Cortex of kidney (tissue), 1 donor: ENCODE results near the gene NEK6.

ENCODE experiments used
- DNase-seq: peaks from one replicate; lab custom pipeline; 2025; lab: John Stamatoyannopoulos, UW

Gene NEK6

DNA sequence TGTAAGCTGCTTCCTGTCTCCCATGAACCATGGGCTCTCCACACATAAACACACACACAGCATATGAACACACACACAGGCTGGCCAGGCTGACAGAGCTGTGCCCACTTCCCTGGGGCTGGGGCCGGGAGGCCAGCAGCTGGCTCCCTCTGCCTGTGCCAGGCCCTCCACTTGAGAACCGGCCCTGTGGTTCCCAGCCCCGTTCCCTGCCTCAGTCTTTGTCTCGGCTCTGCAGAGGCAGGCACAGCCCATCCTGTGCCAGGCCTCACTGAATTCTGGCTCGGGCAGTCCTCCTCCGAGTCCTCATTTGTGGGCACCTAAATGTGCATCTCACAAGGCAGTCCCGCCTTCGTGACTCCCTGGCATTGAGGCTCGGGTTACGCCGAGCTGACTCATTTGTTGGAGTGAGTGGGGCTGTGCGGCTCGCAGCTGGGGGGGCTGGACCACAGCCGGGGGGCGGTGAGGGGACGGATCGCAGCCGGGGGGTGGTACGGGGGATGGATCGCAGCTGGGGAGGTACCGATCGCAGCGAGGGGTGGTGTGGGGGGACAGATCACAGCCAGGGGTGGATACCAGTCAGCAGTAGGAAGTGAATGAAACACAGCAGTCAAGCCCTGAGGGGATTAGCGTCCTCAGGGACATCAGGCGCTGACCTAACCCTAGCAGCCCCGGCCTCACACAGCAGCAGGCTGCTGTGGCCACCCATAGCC is 85.2 kb downstream of the NEK6 start:
- no peak for DNase-seq

GRCh38 chr9:124343533-124344290 is 86.0 kb downstream of the NEK6 start:
- no peak for DNase-seq

DNA sequence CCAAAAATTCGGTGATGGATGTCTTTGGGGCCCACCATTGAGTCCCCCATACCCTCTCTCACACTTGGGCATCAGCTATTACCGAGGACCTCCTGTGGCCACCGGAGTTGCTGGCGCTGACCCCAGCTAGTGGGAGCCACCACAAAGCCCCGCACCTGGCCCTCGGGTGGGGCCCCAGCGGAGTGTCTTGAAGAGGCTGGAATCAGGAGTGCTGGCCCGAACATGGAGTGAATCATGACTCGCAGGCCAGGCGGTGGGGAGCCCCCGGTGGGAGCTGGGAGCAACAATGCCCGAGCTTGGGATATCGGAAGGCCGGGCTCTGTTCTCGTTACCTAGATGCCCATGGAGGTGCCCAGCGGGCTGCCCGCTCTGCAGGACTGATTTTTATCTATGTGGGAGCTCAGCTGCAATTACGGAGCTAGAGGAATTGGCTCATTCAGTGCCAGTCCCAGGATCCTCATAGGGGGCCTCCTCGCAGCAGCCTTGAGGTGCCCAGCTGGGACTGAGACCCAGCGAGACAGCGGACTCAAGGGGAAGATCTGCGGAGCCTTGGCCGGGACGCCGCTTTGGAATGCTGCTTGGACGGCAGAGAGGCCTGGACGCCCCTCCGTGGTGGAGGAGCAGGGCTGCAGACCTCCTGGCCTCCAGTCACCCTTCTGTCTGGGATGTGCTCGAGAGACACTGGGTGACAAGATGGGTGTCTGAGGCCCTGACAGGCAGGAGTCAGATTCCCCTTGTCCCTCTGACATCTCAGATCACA is 86.7 kb downstream of the NEK6 start:
- DNase-seq = no peak

GRCh38 chr9:124345063-124345462 is 87.3 kb downstream of the NEK6 start:
- no peak for DNase-seq

DNA sequence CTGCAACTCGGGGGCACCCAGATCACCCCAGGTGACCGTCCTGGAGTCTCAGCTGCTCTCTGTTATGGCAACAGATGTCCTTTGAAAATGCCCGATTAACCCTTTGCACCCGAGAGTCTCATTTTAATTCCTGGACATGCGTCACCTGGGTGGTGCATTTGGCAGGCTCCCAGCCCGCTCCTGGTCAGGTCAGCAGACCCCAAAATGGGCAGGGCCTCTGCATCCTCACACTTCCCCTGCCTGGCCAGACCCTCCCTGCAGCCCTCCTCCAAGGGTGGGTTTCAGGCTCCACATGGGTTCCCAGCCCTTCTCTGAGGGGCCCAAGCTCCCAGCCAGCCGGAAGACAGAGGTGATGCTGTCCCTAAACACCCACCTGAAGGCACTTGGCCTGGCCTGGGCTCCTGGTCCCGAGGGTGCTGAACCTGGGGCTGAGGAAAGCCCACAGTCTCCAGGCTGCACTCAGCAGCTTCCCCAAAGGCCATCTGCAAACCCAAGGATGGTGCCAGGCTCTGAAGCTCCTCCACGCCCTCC is 88.1 kb downstream of the NEK6 start:
- no peak for DNase-seq

GRCh38 chr9:124346347-124347163 is 88.8 kb downstream of the NEK6 start:
- no peak for DNase-seq

GRCh38 chr9:124347206-124347967 is 89.6 kb downstream of the NEK6 start:
- no peak for DNase-seq

DNA sequence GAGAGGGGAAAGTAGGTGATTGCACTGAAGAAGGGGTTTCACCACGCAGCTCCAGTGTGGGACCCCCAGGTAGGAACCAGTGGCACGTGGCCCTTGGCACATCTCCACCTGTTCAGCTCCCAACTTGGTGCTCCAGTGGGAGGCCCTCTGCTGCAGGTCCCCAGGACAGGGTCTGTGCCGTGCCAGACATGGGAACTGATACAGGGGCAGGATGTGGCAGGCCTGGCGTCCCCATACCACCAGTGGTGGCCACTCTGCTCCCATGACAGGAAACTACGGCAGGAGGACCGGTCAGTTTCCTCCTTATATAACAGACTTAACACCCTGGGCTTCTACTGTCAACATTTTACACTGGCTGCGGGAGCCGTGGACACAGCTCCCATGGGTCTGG is 90.2 kb downstream of the NEK6 start:
- DNase-seq = no peak

DNA sequence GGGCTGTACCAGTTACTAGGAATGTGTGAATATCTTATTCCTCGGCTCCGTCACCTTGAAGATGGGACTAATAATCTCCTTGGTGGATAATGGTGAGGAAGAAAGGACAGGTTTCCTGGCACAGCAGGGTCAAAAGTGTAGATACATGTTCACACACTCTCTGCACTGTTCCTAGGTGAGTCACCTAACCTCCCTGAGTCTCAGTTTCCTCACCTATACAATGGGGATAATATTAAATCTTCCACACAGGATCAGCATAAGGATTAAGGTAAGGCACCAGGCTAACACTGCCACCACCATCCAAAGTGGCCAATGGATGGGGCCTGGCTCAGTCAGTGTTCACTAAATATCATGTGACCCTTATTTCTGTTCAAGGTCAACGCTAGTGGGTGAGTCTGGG is 90.6 kb downstream of the NEK6 start:
- DNase-seq = no peak

- DNase-seq = no peak
Observed at GRCh38 chr9:124348831-124349230, 91.1 kb downstream of the NEK6 start.

DNA sequence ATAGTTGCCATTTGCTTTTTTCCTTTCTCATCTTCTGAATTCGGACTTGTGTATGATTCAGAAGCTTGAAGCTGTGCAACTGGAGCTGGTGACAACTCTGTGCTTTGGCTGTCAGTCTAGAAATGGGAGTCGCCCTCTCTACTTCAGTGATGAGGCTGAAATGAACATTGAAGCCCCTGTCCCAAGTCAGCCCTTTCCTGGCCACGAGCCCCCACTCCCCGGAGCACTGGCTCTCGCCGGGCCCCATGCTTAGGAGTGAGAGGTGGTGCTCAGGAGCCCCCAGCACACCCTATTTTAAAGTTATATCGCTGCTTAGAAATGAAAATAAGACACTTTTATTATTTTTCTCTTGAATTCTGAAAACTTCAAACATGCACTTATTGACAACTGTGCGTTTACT is 91.5 kb downstream of the NEK6 start:
- DNase-seq = no peak

DNA sequence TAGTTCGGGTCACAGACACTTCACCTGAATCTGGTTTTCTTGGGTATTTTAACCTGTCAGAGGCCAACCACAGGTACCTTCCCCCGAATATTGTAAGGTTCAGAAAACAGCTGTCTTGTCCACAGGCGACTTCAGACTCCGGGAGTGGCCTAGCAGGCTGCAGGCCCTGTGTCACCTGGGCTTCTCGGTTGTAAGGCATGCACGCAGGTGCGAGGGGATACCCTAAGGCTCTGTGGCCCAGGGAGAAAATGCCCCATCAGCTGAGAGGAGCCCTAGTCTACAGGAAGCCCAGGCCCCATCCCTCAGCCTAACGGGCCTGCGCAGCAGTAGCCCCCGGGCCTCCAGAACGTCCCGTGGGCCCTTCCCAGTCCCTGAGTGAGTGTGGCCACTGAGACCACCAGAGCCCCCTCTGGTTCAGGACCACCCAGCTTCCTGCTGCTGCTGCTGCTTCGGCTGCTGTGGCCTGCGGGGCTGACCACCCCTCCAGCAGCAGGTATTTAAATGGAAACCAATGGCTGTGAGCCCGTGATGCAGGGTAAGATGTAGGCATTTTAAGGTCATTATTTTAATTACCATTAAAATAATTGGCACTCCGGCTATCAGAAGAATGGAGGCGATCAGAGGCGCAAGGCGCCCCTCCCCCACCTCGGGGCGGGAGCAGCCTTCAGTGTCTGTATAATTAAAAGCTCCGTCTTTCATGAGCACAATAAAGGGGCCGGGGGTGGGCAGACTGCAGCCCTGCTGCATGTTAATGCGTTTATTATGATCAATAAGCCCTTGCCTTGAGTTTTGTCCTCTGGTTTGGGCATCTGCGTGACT is 92.1 kb downstream of the NEK6 start:
- no peak for DNase-seq

- DNase-seq = no peak
Observed at GRCh38 chr9:124350494-124351263, 92.9 kb downstream of the NEK6 start.

DNA sequence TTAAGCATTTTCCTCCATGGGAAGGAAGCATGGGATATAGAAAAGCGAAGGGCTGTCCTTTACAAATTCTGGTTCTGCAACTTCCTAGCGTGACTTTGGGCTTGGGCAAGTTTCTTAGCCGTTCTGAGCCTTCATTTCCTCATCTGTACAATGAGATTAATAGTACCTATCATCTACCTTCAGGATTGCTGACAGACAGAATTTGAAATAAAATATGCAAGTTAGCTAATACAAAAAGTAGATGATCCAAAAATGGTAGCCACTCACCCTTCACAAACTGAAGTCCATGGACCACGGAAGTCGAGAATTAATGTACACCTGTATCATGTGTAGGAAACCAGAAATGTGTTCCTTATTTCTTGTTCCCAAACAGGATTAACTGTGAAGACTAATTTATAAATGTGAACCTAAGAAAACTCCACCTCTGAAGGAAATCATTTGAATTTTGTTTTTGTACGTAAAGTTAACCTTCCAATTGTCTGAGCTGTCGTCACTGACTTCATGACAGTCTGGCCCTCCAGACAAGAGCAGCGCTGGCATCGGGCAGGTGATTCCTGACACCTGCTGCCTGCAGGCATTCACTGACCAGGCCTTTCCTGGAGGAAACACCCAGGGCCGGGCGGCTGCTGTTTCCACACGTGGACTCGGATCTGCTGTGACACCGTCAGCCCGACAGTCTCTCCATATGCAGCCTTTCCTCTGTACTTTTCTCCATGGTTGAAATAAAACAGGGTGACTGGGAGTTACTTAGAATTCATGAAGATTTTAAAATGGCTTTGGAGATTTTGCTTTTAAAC is 94.1 kb downstream of the NEK6 start:
- no peak for DNase-seq

GRCh38 chr9:124352616-124353015 is 94.9 kb downstream of the NEK6 start:
- DNase-seq = no peak

DNA sequence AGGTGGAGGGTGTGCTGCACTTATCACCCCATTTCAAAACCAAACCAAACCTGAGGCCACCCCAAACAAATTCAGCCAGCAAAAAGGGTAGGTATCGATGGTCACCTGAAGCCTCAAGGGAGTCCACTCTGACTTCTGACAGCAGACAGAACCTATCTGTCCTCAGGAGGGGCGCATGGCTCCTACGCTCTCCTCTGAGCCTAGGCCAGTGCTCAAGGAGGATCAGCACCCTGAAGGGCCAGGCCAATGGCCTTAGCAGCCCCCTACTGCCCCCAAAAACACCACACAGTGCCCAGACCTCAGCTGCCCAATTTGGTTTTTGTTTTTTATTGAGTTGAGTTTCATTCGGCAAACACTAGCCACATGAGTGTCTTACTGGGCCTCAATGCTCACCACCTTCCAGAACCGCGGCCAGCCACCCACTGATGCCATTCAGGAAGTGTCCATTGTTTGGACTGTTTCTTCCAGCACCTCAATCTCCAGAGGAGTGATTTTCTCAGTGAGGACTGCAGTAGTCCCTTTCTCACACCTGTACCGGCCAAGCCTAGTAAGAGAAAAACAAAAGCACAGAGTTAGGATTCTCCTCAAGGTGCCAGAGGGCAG is 95.5 kb downstream of the NEK6 start:
- no peak for DNase-seq

GRCh38 chr9:124353811-124354274 is 96.1 kb downstream of the NEK6 start:
- DNase-seq = no peak
